K562 (cell line): ENCODE results near the gene WDR45. TPM values are rescaled to one million over a fixed set of nuclear protein-coding genes. Genes with fewer than 3 reads are reported as not detected.

Experiments used
- ATF4 ChIP-seq: fragments of 450-650 bp; formaldehyde crosslinking; IDR thresholded peaks from 2 replicates; pipeline ENCODE4 v1.4.0; 2022; ENCODE audit warnings: mild to moderate bottlenecking, moderate library complexity
- E2F3 ChIP-seq: fragments of 250-450 bp; sonication (Bioruptor Pico); IDR thresholded peaks from 2 replicates; pipeline ENCODE4 v1.4.0; 2020; ENCODE audit warnings: mild to moderate bottlenecking
- ELK1 ChIP-seq: sonication (generic); formaldehyde crosslinking; IDR thresholded peaks from 2 replicates; pipeline ENCODE4 v1.8.1; 2022; ENCODE audit warnings: missing genetic modification reagents
- ESRRB ChIP-seq: fragments of 250-450 bp; sonication (Bioruptor Pico); IDR thresholded peaks from 2 replicates; pipeline ENCODE4 v1.5.0; 2020; ENCODE audit warnings: mild to moderate bottlenecking, moderate library complexity, borderline replicate concordance
- FOXP1 ChIP-seq: sonication (generic); formaldehyde crosslinking; IDR thresholded peaks from 2 replicates; pipeline ENCODE4 v1.8.0; 2022; ENCODE audit warnings: mild to moderate bottlenecking, missing genetic modification reagents
- KDM2B ChIP-seq: fragments of 250-450 bp; sonication (Bioruptor Pico); IDR thresholded peaks from 2 replicates; pipeline ENCODE4 v1.8.0; 2021; ENCODE audit warnings: mild to moderate bottlenecking, moderate library complexity
- MLLT1 ChIP-seq, 2 experiments: fragments of 450-650 bp; IDR thresholded peaks; 2 replicates each; pipeline ENCODE4 v1.6.1; 2016
- POLR2G ChIP-seq: fragments of 200-400 bp; formaldehyde crosslinking; IDR thresholded peaks from 2 replicates; pipeline ENCODE4 v1.6.1; 2017; ENCODE audit warnings: low read depth, mild to moderate bottlenecking, antibody characterized with exemption, low read length, moderate library complexity
- RBM22 ChIP-seq: fragments of 200-400 bp; formaldehyde crosslinking; IDR thresholded peaks from 2 replicates; pipeline ENCODE4 v1.6.1; 2018; ENCODE audit warnings: low read length, low read depth; ENCODE audit not compliant: poor library complexity, severe bottlenecking
- RFX5 ChIP-seq: IDR thresholded peaks from 2 replicates; pipeline ENCODE4 v1.6.1; 2011; ENCODE audit warnings: low read depth, mild to moderate bottlenecking, improper control_type of control experiment, low read length
- RUNX1 ChIP-seq: sonication (generic); IDR thresholded peaks from 2 replicates; pipeline ENCODE4 v1.6.1; 2016; ENCODE audit warnings: antibody characterized with exemption, low read depth
- STAT5B ChIP-seq: fragments of 250-450 bp; sonication (Bioruptor Pico); IDR thresholded peaks from 2 replicates; pipeline ENCODE4 v1.8.0; 2021; ENCODE audit warnings: mild to moderate bottlenecking, inconsistent platforms
- TEAD4 ChIP-seq, 2 experiments: sonication (generic) in 1 of 2; formaldehyde crosslinking in 1 of 2; IDR thresholded peaks; 2 replicates each; pipeline versions ENCODE4 v1.6.1 to v1.8.0; 2012 to 2022; ENCODE audit warnings: borderline replicate concordance in 1 of 2, inconsistent platforms in 1 of 2, low read length in 1 of 2, mild to moderate bottlenecking in 1 of 2, missing genetic modification reagents in 1 of 2
- ZBTB49 ChIP-seq: sonication (generic); formaldehyde crosslinking; IDR thresholded peaks from 2 replicates; pipeline ENCODE4 v1.8.0; 2022; ENCODE audit warnings: missing genetic modification reagents, mild to moderate bottlenecking, borderline replicate concordance
- ZFP91 ChIP-seq: sonication (generic); formaldehyde crosslinking; IDR thresholded peaks from 2 replicates; pipeline ENCODE4 v1.8.0; 2022; ENCODE audit warnings: mild to moderate bottlenecking, missing genetic modification reagents
- ZFX ChIP-seq: sonication (generic); formaldehyde crosslinking; IDR thresholded peaks from 2 replicates; pipeline ENCODE4 v1.8.0; 2022; ENCODE audit warnings: mild to moderate bottlenecking, missing genetic modification reagents, moderate library complexity
- ZNF23 ChIP-seq: fragments of 250-450 bp; sonication (Bioruptor Pico); IDR thresholded peaks from 2 replicates; pipeline ENCODE4 v1.4.0; 2020; ENCODE audit warnings: mild to moderate bottlenecking
- ZNF3 ChIP-seq: fragments of 250-450 bp; sonication (Bioruptor Pico); IDR thresholded peaks from 2 replicates; pipeline ENCODE4 v1.5.0; 2021; ENCODE audit warnings: mild to moderate bottlenecking, moderate library complexity
- ZNF668 ChIP-seq: fragments of 250-450 bp; sonication (Bioruptor Pico); IDR thresholded peaks from 2 replicates; pipeline ENCODE4 v1.8.0; 2022; ENCODE audit warnings: mild to moderate bottlenecking, inconsistent platforms
- ZNF780A ChIP-seq: fragments of 250-450 bp; sonication (Bioruptor Pico); IDR thresholded peaks from 2 replicates; pipeline ENCODE4 v1.5.0; 2021; ENCODE audit warnings: mild to moderate bottlenecking
- polyA plus RNA-seq, 8 experiments: library from polyadenylated mRNA; depleted of rRNA in 4 of 8; stranded (reverse) in 5 of 8; unstranded in 3 of 8; fragments of >200 nt; fragmentation: Nextera tagmentation in 2 of 8; fragmentation: Illumina TruSeq in 1 of 8; extraction: Ambion mirVana in 2 of 8; extraction: Trizol in 1 of 8; gene quantifications; 2 replicates each; pipeline versions ENCODE4 v1.2.1 to v1.2.3, GENCODE V29; 2011 to 2014; ENCODE audit warnings: inconsistent platforms in 1 of 8, missing spikeins in 1 of 8
- total RNA-seq, 7 experiments: library from RNA; depleted of rRNA in 6 of 7; stranded (reverse); fragments of >200 nt in 6 of 7; fragmentation: Illumina TruSeq in 2 of 7; extraction: Trizol in 2 of 7; gene quantifications; 2 replicates each; pipeline versions ENCODE4 v1.2.1 to v1.2.3, GENCODE V29; 2011 to 2021; ENCODE audit warnings: low replicate concordance in 1 of 7

WDR45 gene
- total and polyA plus RNA-seq, 9 of the 15 experiments (the other 6 are each of a cell fraction or from before 2014, with no cell fraction given), result 19.4 to 136 (median 59.7) TPM

GRCh38 chrX:49043220-49043986, 36.3 kb downstream of the WDR45 start, which contains the start of gene TFE3 (continued):
- 0 out of 4 replicates have a peak, but pooled peaks of 1 of the 2 experiments have one; percentile 22 for TF ChIP-seq MLLT1 (IDR thresholded peaks at IDR 0.05)
- no peak for TF ChIP-seq ZNF780A (CRISPR knock-in tag)
- TF ChIP-seq ZFP91 (CRISPR knock-in tag), result no peak
- no peak for TF ChIP-seq KDM2B (CRISPR knock-in tag)
- no peak for TF ChIP-seq ATF4 (CRISPR knock-in tag)
- no peak for TF ChIP-seq ZNF668
- no peak for TF ChIP-seq ZBTB49
- TF ChIP-seq E2F3 (CRISPR knock-in tag), result no peak
- no peak for TF ChIP-seq STAT5B (CRISPR knock-in tag)
- no peak for TF ChIP-seq RFX5
- peak; percentile 83 for TF ChIP-seq POLR2G
- TF ChIP-seq RBM22, result no peak
- TF ChIP-seq ZNF23, result no peak
- no peak for TF ChIP-seq ESRRB (CRISPR knock-in tag)
- no peak for TF ChIP-seq ZNF3
- TF ChIP-seq FOXP1, result no peak
- no peak for TF ChIP-seq RUNX1
- no peak; the same call in 1 of the 2 replicates for TF ChIP-seq ZFX (CRISPR knock-in tag)
- TF ChIP-seq ELK1, result no peak
- TF ChIP-seq TEAD4 (IDR thresholded peaks at IDR 0.05; ENCODE audit: low read length), result 0 out of 2 replicates have a peak, but pooled peaks have one; percentile 22
- no peak for TF ChIP-seq TEAD4 (CRISPR knock-in tag; IDR thresholded peaks at IDR 0.05; ENCODE audit: borderline replicate concordance)
